GM12891 (cell line): Measurements from ENCODE around the gene TRAPPC12.
"Not testable (repeated sequence)": the region's sequence is repeated elsewhere in the genome, so short reads cannot be mapped to it uniquely, and the experiment has no call there.

ENCODE experiments used
- PAX5 ChIP-seq: IDR thresholded peaks from 2 replicates; pipeline ENCODE4 v1.6.1; 2011; ENCODE audit warnings: low read length, moderate library complexity, mild to moderate bottlenecking; ENCODE audit not compliant: insufficient read depth, severe bottlenecking
- POLR2A ChIP-seq: IDR thresholded peaks from 2 replicates; pipeline ENCODE4 v1.6.1; 2011; ENCODE audit warnings: low read depth, low read length, control low read depth
- POLR2AphosphoS5 ChIP-seq: IDR thresholded peaks from 2 replicates; pipeline ENCODE4 v1.6.1; 2011; ENCODE audit warnings: low read depth, low read length, control low read depth
- SPI1 ChIP-seq: IDR thresholded peaks from 2 replicates; pipeline ENCODE4 v1.6.1; 2011; ENCODE audit warnings: low read depth, low read length, control low read depth
- TAF1 ChIP-seq: IDR thresholded peaks from 2 replicates; pipeline ENCODE4 v1.6.1; 2011; ENCODE audit warnings: low read depth, low read length, control low read depth

DNA sequence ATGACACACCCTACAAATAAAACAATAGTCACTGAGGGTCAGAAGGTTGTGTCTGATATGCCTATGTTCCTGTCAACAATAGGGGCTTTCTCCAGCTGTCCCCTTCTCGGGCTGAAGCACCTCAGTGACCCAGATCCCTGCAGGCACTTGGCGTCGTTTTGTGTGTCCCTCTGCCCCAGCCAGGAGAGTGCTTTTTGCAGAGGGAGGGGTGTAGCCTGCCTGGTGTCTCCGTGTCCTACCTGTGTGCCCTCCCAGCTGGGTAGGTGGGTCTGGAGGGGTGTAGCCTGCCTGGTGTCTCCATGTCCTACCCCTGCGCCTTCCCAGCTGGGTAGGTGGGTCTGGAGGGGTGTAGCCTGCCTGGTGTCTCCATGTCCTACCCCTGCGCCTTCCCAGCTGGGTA is 74.5 kb downstream of the TRAPPC12 start:
- TF ChIP-seq POLR2AphosphoS5, POLR2A, TAF1, SPI1, PAX5: not testable (repeated sequence)
